GM18502 (cell line): ENCODE measurements around the gene C1QTNF5.
A peak's percentile ranks its signal among the peaks of the same experiment; 100 is the strongest.
"Not testable (repeated sequence)": the region's sequence is repeated elsewhere in the genome, so short reads cannot be mapped to it uniquely, and the experiment has no call there.

ENCODE experiments used
- ATAC-seq: cut with Tn5 transposase; IDR thresholded peaks from one replicate; pipeline ENCODE4 v1.9.1; 2021; ENCODE audit warnings: mild to moderate bottlenecking; ENCODE audit not compliant: unreplicated experiment, poor library complexity

The C1QTNF5 gene

GRCh38 chr11:119340335-119341221 is at the start of gene C1QTNF5:
C1QTNF5 (minus strand) TSS chr11:119340883; CDS start chr11:119340397, 486 bp downstream.
- no peak for ATAC-seq

GRCh38 chr11:119389611-119390254 is 49.0 kb upstream of the C1QTNF5 start:
- no peak for ATAC-seq

- ATAC-seq = no peak
These were observed 47.4 kb upstream of the C1QTNF5 start for GRCh38 chr11:119388103-119388502.

- no peak for ATAC-seq
These were observed 43.6 kb upstream of the C1QTNF5 start for GRCh38 chr11:119384332-119384731.

- ATAC-seq = not testable (repeated sequence)
These were observed 41.8 kb upstream of the C1QTNF5 start for GRCh38 chr11:119382513-119382912.

- ATAC-seq = no peak
These were observed 41.4 kb upstream of the C1QTNF5 start for GRCh38 chr11:119382101-119382500.

- peak; percentile 99 for ATAC-seq
These were observed 40.7 kb upstream of the C1QTNF5 start, which contains the start of gene USP2 for GRCh38 chr11:119381181-119381988. USP2 (minus strand) TSS chr11:119381690; CDS start chr11:119373480, 8,210 bp downstream.

- no peak for ATAC-seq
These were observed 40.1 kb upstream of the C1QTNF5 start for GRCh38 chr11:119380827-119381180.

GRCh38 chr11:119380160-119380826 is 39.6 kb upstream of the C1QTNF5 start:
- no peak for ATAC-seq

- ATAC-seq = no peak
These were observed 38.3 kb upstream of the C1QTNF5 start for GRCh38 chr11:119378851-119379465.

- no peak for ATAC-seq
These were observed 37.4 kb upstream of the C1QTNF5 start for GRCh38 chr11:119377961-119378667.

- ATAC-seq = no peak
These were observed 36.6 kb upstream of the C1QTNF5 start for GRCh38 chr11:119377112-119377901.

GRCh38 chr11:119376197-119376847 is 35.6 kb upstream of the C1QTNF5 start:
- no peak for ATAC-seq

- ATAC-seq = no peak
These were observed 34.9 kb upstream of the C1QTNF5 start for GRCh38 chr11:119375337-119376196.

GRCh38 chr11:119374632-119375336 is 34.1 kb upstream of the C1QTNF5 start:
- ATAC-seq = no peak

- no peak for ATAC-seq
These were observed 33.4 kb upstream of the C1QTNF5 start for GRCh38 chr11:119373921-119374631.
